Neuronal stem cell (in vitro differentiated cells): ENCODE data around the gene B3GALT6.

Source experiments
- DNase-seq: peaks from one replicate; pipeline ENCODE4 v3.0.0-alpha.2; 2013; ENCODE audit warnings: low spot score
- H2AFZ ChIP-seq: one replicate; pipeline ENCODE4 v1.6.1; 2013; ENCODE audit warnings: mild to moderate bottlenecking, low read length, inconsistent platforms
- H2AK5ac ChIP-seq: 2 replicates; pipeline ENCODE4 v1.6.1; 2013; ENCODE audit warnings: low read depth, mild to moderate bottlenecking, inconsistent platforms, low read length, moderate library complexity, mixed read lengths
- H2BK120ac ChIP-seq: 2 replicates; pipeline ENCODE4 v1.6.1; 2013; ENCODE audit warnings: low read depth, mild to moderate bottlenecking, inconsistent platforms, low read length, moderate library complexity, mixed read lengths
- H2BK12ac ChIP-seq: one replicate; pipeline ENCODE4 v1.6.1; 2013; ENCODE audit warnings: low read length, inconsistent platforms
- H2BK15ac ChIP-seq: 2 replicates; pipeline ENCODE4 v1.6.1; 2013; ENCODE audit warnings: mild to moderate bottlenecking, low read length, inconsistent platforms, mixed read lengths
- H2BK5ac ChIP-seq: one replicate; pipeline ENCODE4 v1.6.1; 2013; ENCODE audit warnings: inconsistent platforms, mild to moderate bottlenecking, low read length, moderate library complexity
- H3K14ac ChIP-seq: one replicate; pipeline ENCODE4 v1.6.1; 2013; ENCODE audit warnings: low read length, inconsistent platforms
- H3K18ac ChIP-seq: 2 replicates; pipeline ENCODE4 v1.6.1; 2013; ENCODE audit warnings: low read length, inconsistent platforms
- H3K23ac ChIP-seq: 2 replicates; pipeline ENCODE4 v1.6.1; 2013; ENCODE audit warnings: low read depth, mild to moderate bottlenecking, mixed read lengths, low read length, inconsistent platforms; ENCODE audit not compliant: poor library complexity
- H3K27ac ChIP-seq: replicated peaks from 3 replicates; pipeline ENCODE4 v1.5.1; 2013; ENCODE audit warnings: low read length, inconsistent platforms
- H3K27me3 ChIP-seq, 3 experiments: 2 replicates each; pipeline ENCODE4 v1.6.1; 2013; ENCODE audit warnings: low read length in 3 of 3, mild to moderate bottlenecking in 2 of 3, inconsistent platforms in 1 of 3, low read depth in 1 of 3, mixed read lengths in 1 of 3, moderate library complexity in 1 of 3; ENCODE audit not compliant: control insufficient read depth in 3 of 3, insufficient read depth in 3 of 3
- H3K36me3 ChIP-seq, 2 donors: replicated peaks in 1 of 2; 2 replicates each; pipeline ENCODE4 v1.6.1; 2013; ENCODE audit warnings: low read length in 2 of 2; ENCODE audit not compliant: control insufficient read depth in 2 of 2, insufficient read depth in 2 of 2
- H3K4ac ChIP-seq: 2 replicates; pipeline ENCODE4 v1.6.1; 2013; ENCODE audit warnings: inconsistent platforms, mild to moderate bottlenecking, low read length, moderate library complexity
- H3K4me1 ChIP-seq, 2 donors: 1 replicate in 1 of 2; 2 replicates in 1 of 2; pipeline ENCODE4 v1.6.1; 2013; ENCODE audit warnings: low read length in 2 of 2, low read depth in 1 of 2; ENCODE audit not compliant: control insufficient read depth in 2 of 2, insufficient read depth in 1 of 2
- H3K4me2 ChIP-seq: one replicate; pipeline ENCODE4 v1.6.1; 2013; ENCODE audit warnings: mild to moderate bottlenecking, low read length, inconsistent platforms; ENCODE audit not compliant: insufficient read depth, poor library complexity, severe bottlenecking
- H3K4me3 ChIP-seq, 2 donors: 2 replicates each; pipeline ENCODE4 v1.5.1; 2013; ENCODE audit warnings: low read length in 2 of 2, mild to moderate bottlenecking in 2 of 2, inconsistent platforms in 1 of 2, moderate library complexity in 1 of 2
- H3K79me1 ChIP-seq: one replicate; pipeline ENCODE4 v1.6.1; 2013; ENCODE audit warnings: low read depth, mild to moderate bottlenecking, inconsistent platforms, low read length, moderate library complexity
- H3K9ac ChIP-seq: one replicate; pipeline ENCODE4 v1.6.1; 2013; ENCODE audit warnings: mild to moderate bottlenecking, low read depth, low read length, inconsistent platforms; ENCODE audit not compliant: poor library complexity
- H3K9me3 ChIP-seq, 2 donors: replicated peaks in 1 of 2; 2 replicates each; pipeline versions ENCODE3 to v1.6.1; 2013; ENCODE audit warnings: low read length in 2 of 2, mild to moderate bottlenecking in 2 of 2, inconsistent platforms in 1 of 2, low read depth in 1 of 2, mixed read lengths in 1 of 2, moderate library complexity in 1 of 2; ENCODE audit not compliant: control insufficient read depth in 2 of 2, insufficient read depth in 1 of 2
- H4K8ac ChIP-seq: one replicate; pipeline ENCODE4 v1.6.1; 2013; ENCODE audit warnings: low read depth, mild to moderate bottlenecking, inconsistent platforms, low read length, moderate library complexity
- H4K91ac ChIP-seq: one replicate; pipeline ENCODE4 v1.6.1; 2013; ENCODE audit warnings: low read length, low read depth, mild to moderate bottlenecking, inconsistent platforms; ENCODE audit not compliant: poor library complexity
- WGBS, 2 donors: extraction: QIAGEN DNeasy Blood & Tissue Kit; methylation state at CpG; one replicate each; pipeline ENCODE4 v1.1.7; 2013; ENCODE audit warnings: missing lambda C conversion rate in 2 of 2, mixed read lengths in 1 of 2; ENCODE audit not compliant: insufficient read length in 2 of 2, insufficient replicate concordance in 1 of 2; ENCODE audit errors: extremely low coverage in 2 of 2; 5-methylcytosine and 5-hydroxymethylcytosine counted together

The B3GALT6 gene

GRCh38 chr1:1255078-1255477 lies 23.0 kb downstream of the B3GALT6 start:
- peaks cover 15% of the 10 kb centered on the region for H3K79me1 ChIP-seq
- no peak overlapping the region for H3K14ac ChIP-seq
- H2AK5ac ChIP-seq: no peak overlapping the region
- H3K9ac ChIP-seq: no peak overlapping the region
- no peak overlapping the region for H4K8ac ChIP-seq
- peaks cover 27 to 68% of the 10 kb centered on the region in 2 donors for H3K36me3 ChIP-seq
- no peak overlapping the region for H4K91ac ChIP-seq
- H3K27ac ChIP-seq: no peak overlapping the region
- H2BK5ac ChIP-seq: no peak overlapping the region
- no peak for DNase-seq
- no peak overlapping the region for H2BK120ac ChIP-seq
- H2BK15ac ChIP-seq: no peak overlapping the region
- H3K4me3 ChIP-seq: no peak overlapping the region
- no peak overlapping the region for H2BK12ac ChIP-seq
- no peak overlapping the region for H3K4ac ChIP-seq
- no CpG with 5 or more reads among the region's 26 CpGs for WGBS, 2 donors
- H3K27me3 ChIP-seq: no peaks in the 10 kb centered on the region
- H3K23ac ChIP-seq: no peak overlapping the region
- H3K18ac ChIP-seq: no peak overlapping the region
- H3K4me1 ChIP-seq: peaks cover 2 to 3% of the 10 kb centered on the region in 2 donors
- no peak overlapping the region for H3K4me2 ChIP-seq
- H3K9me3 ChIP-seq: peaks cover 0 to 3% of the 10 kb centered on the region in 2 donors
- H2AFZ ChIP-seq: no peak overlapping the region

GRCh38 chr1:1255611-1256010 lies 23.6 kb downstream of the B3GALT6 start:
- Histone ChIP-seq H3K4me2 (no peak overlapping the region), H4K91ac (no peak overlapping the region), H3K27ac (no peak overlapping the region), H3K4ac (no peak overlapping the region), H4K8ac (no peak overlapping the region), H3K18ac (no peak overlapping the region), H3K4me1 (peaks cover 2 to 3% of the 10 kb centered on the region in 2 donors), H2BK120ac (no peak overlapping the region), H2BK5ac (no peak overlapping the region), H3K4me3 (peak overlapping the region in 1 of 2 donors; percentile 43), H2BK15ac (no peak overlapping the region), H2AFZ (no peak overlapping the region), H3K79me1 (peaks cover 15% of the 10 kb centered on the region), H3K9ac (no peak overlapping the region), H3K36me3 (peaks cover 33 to 73% of the 10 kb centered on the region in 2 donors), H3K9me3 (peaks cover 0 to 3% of the 10 kb centered on the region in 2 donors), H2AK5ac (no peak overlapping the region), H2BK12ac (no peak overlapping the region), H3K14ac (no peak overlapping the region), H3K27me3 (no peaks in the 10 kb centered on the region), H3K23ac (no peak overlapping the region)
- no CpG with 5 or more reads among the region's 10 CpGs for WGBS, 2 donors
- no peak for DNase-seq

- peaks cover 0 to 3% of the 10 kb centered on the region in 2 donors for H3K4me1 ChIP-seq
- H2AFZ ChIP-seq: no peak overlapping the region
- H2BK12ac ChIP-seq: no peak overlapping the region
- H3K9ac ChIP-seq: no peak overlapping the region
- H2AK5ac ChIP-seq: no peak overlapping the region
- H3K9me3 ChIP-seq: peaks cover 0 to 3% of the 10 kb centered on the region in 2 donors
- H2BK5ac ChIP-seq: no peak overlapping the region
- no peak overlapping the region for H4K8ac ChIP-seq
- H3K27ac ChIP-seq: no peak overlapping the region
- H3K23ac ChIP-seq: no peak overlapping the region
- peaks cover 42 to 89% of the 10 kb centered on the region in 2 donors for H3K36me3 ChIP-seq
- peaks cover 15% of the 10 kb centered on the region for H3K79me1 ChIP-seq
- H3K4ac ChIP-seq: no peak overlapping the region
- no peak overlapping the region for H4K91ac ChIP-seq
- H3K4me3 ChIP-seq: no peak overlapping the region
- no peak overlapping the region for H2BK15ac ChIP-seq
- no peak overlapping the region for H3K18ac ChIP-seq
- no peak for DNase-seq
- no CpG with 5 or more reads among the region's 31 CpGs for whole genome bisulfite sequencing, 2 donors
- H3K14ac ChIP-seq: no peak overlapping the region
- no peak overlapping the region for H2BK120ac ChIP-seq
- H3K4me2 ChIP-seq: no peak overlapping the region
- H3K27me3 ChIP-seq: no peaks in the 10 kb centered on the region
These were observed 25.2 kb downstream of the B3GALT6 start for GRCh38 chr1:1256956-1257871.

- H4K8ac ChIP-seq: no peak overlapping the region
- DNase-seq: no peak
- no peak overlapping the region for H2AFZ ChIP-seq
- no peak overlapping the region for H3K18ac ChIP-seq
- H3K27me3 ChIP-seq: no peaks in the 10 kb centered on the region
- peak overlapping the region in 1 of 2 donors; percentile 64 for H3K4me3 ChIP-seq
- H3K9me3 ChIP-seq: peaks cover 0 to 3% of the 10 kb centered on the region in 2 donors
- H3K4me2 ChIP-seq: no peak overlapping the region
- peaks cover 43 to 91% of the 10 kb centered on the region in 2 donors for H3K36me3 ChIP-seq
- no peak overlapping the region for H3K27ac ChIP-seq
- H2BK5ac ChIP-seq: no peak overlapping the region
- no peak overlapping the region for H4K91ac ChIP-seq
- H3K79me1 ChIP-seq: peaks cover 16% of the 10 kb centered on the region
- peak overlapping the region; percentile 73 for H3K9ac ChIP-seq
- H2BK120ac ChIP-seq: no peak overlapping the region
- H3K23ac ChIP-seq: peak overlapping the region; percentile 9
- WGBS, 2 donors: no CpG with 5 or more reads among the region's 22 CpGs
- H2AK5ac ChIP-seq: no peak overlapping the region
- H2BK15ac ChIP-seq: no peak overlapping the region
- no peak overlapping the region for H3K14ac ChIP-seq
- peaks cover 0 to 3% of the 10 kb centered on the region in 2 donors for H3K4me1 ChIP-seq
- no peak overlapping the region for H2BK12ac ChIP-seq
- no peak overlapping the region for H3K4ac ChIP-seq
These were observed 27.1 kb downstream of the B3GALT6 start for GRCh38 chr1:1259119-1259488.
